GM12875 (cell line): ENCODE results near the gene PLA2G10.
"Not testable (repeated sequence)": the region's sequence is repeated elsewhere in the genome, so short reads cannot be mapped to it uniquely, and the experiment has no call there.

Source experiments
- H3K4me3 ChIP-seq: one replicate; pipeline ENCODE4 v1.5.1; 2011; ENCODE audit warnings: low read depth, low read length, control low read depth
- TF ChIP-seq, protein P1 (sequence below): IDR thresholded peaks from 2 replicates; pipeline ENCODE4 v1.5.1; 2011; ENCODE audit warnings: low read depth, mild to moderate bottlenecking, control low read depth, inconsistent platforms, low read length, moderate library complexity, borderline replicate concordance; ENCODE audit not compliant: insufficient read depth

Gene PLA2G10

DNA sequence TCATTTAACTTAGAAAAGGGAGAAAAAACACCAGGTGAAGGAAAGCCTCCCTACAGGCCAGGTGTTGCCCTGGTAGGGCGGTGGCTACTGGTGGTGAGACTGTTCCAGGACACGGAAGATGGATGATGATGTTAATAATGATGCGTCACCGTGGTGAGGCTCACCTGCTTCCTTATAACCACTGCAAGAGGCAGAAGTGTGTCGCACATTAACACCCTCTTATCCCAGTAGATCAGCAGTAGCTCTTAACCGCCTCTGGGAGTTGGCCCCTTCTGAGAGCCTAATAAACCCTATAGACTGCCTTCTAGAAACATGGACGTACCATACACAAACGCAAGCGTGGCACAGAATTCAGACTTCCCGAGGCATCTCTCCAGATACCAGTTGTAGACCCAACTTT lies 53.6 kb downstream of the PLA2G10 start:
- no peak overlapping the region for H3K4me3 ChIP-seq
- TF ChIP-seq, protein P1, sequence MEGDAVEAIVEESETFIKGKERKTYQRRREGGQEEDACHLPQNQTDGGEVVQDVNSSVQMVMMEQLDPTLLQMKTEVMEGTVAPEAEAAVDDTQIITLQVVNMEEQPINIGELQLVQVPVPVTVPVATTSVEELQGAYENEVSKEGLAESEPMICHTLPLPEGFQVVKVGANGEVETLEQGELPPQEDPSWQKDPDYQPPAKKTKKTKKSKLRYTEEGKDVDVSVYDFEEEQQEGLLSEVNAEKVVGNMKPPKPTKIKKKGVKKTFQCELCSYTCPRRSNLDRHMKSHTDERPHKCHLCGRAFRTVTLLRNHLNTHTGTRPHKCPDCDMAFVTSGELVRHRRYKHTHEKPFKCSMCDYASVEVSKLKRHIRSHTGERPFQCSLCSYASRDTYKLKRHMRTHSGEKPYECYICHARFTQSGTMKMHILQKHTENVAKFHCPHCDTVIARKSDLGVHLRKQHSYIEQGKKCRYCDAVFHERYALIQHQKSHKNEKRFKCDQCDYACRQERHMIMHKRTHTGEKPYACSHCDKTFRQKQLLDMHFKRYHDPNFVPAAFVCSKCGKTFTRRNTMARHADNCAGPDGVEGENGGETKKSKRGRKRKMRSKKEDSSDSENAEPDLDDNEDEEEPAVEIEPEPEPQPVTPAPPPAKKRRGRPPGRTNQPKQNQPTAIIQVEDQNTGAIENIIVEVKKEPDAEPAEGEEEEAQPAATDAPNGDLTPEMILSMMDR: no peak

DNA sequence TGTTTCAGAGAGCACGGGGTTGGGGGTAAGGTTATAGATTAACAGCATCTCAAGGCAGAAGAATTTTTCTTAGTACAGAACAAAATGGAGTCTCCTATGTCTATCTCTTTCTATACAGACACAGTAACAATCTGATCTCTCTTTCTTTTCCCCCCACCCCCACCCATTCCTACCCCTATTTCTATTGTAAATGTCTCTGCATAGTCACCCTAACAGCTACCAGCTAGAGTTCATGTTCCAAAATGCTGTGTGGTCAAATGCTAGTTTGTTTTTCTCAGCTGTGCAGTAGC lies 57.2 kb downstream of the PLA2G10 start:
- not testable (repeated sequence) for H3K4me3 ChIP-seq

DNA sequence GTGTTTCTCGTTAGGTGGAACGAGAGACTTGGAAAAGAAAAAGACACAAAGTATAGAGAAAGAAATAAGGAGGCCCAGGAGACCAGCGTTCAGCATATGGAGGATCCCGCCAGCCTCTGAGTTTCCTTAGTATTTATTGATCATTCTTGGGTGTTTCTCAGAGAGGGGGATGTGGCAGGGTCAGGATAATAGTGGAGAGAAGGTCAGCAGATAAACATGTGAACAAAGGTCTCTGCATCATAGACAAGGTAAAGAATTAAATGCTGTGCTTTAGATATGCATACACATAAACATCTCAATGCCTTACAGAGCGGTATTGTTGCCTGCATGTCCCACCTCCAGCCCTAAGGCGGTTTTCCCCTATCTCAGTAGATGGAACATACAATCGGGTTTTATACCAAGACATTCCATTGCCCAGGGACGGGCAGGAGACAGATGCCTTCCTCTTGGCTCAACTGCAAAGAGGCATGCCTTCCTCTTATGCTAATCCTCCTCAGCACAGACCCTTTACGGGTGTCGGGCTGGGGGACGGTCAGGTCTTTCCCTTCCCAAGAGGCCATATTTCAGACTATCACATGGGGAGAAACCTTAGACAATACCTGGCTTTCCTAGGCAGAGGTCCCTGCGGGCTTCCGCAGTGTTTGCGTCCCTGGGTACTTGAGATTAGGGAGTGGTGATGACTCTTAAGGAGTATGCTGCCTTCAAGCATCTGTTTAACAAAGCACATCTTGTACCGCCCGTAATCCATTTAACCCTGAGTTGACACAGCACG lies 57.7 kb downstream of the PLA2G10 start:
- not testable (repeated sequence) for H3K4me3 ChIP-seq

DNA sequence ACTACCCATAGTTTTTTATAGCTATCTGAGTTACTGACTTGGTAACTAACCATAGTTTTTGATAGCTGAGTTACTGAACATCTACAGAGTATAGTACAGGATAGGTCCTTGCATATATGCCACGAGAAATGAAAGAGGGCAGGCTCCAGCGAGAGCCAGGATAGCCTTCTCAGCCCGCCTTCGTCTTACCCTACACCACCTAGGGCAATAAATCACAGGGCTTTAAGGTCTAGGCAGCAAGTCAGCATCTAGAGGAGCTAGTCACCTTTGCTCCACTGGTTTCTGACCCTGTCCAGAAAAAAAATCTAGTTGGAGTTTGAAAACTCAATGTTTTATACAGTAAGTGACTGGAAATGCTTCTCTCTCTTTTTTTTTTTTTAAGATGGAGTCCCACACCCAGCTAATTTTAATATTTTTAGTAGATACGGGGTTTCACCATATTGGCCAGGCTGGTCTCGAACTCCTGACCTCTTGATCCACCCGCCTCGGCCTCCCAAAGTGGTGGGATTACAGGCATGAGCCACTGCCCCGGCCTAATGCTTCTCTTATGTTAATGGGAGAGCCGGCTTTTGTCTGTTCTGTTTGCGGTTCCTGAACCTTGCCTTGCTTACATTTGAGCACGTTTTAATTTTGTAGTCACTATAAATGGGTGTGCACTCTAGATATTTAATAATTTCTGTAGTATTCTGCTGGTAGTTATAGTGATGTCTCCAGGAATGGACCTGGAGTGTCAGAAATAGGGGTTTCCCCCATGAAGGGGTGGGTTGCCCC lies 58.5 kb downstream of the PLA2G10 start:
- TF ChIP-seq, protein P1: no peak
- no peak overlapping the region for H3K4me3 ChIP-seq

DNA sequence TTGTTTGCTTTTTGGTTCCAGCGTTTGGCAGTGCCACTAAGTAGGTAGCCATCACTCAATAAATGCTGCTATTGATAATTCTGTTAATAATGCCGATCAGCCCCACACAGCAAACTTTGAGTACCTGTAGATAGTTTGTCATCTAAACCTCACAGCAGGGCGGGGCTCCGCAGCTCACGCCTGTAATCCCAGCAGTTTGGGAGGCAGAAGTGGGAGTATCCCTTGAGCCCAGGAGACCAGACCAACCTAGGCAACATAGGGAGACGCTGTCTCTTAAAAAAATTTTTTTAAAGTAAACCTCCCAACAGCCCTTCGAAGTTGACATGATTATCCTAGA lies 59.8 kb downstream of the PLA2G10 start:
- TF ChIP-seq, protein P1: no peak
- H3K4me3 ChIP-seq: no peak overlapping the region

DNA sequence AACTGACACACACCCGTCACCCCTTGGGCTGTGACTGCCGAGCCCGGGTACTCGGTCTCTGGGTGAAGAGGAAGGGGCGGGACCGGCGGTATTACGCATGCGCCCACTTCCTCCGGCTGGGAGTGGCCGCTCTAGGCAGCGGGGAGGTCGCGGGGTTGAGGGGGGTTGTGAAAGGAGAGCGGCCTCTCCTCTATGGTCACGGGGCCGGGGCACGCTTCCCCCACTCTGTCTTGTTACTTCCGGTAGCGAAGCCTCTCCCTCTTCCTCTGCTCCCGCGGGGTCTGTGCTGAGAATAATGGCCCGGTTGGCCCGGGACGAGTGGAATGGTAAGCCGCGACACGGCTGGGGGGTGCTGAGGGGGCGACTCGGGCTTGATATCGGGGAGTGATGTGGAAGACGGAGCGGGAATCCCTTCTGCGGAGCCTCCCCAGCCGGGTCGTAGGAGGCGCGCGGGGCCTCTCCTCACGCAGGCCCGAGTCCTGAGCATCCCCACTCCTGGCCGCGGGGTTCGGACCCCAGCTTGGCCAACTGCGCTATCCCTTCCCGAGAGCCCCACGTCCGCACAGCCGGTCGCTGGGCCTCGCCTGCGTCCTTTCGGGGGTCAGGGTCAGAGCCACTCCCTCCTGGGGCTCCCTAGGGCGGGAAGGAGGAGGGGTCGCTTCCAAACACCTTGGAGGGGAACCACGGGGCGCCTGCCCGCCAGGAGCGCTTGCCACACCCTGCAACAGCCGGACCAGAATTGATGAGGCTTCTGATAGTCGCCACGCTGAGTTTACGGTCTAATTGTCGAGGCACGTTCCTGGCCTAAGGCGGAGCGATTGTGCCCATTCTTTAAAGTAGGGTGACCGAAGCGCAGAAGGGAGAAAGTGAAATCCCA lies 61.2 kb downstream of the PLA2G10 start, which contains the start of gene BFAR:
Gene BFAR, plus strand, starts transcription at position 259 of the 877 bp plus-strand sequence. CDS start 11,396 bp downstream, outside the sequence.
- peak within 1 kb of the TSS; percentile 74 for H3K4me3 ChIP-seq
- TF ChIP-seq, protein P1: no peak

DNA sequence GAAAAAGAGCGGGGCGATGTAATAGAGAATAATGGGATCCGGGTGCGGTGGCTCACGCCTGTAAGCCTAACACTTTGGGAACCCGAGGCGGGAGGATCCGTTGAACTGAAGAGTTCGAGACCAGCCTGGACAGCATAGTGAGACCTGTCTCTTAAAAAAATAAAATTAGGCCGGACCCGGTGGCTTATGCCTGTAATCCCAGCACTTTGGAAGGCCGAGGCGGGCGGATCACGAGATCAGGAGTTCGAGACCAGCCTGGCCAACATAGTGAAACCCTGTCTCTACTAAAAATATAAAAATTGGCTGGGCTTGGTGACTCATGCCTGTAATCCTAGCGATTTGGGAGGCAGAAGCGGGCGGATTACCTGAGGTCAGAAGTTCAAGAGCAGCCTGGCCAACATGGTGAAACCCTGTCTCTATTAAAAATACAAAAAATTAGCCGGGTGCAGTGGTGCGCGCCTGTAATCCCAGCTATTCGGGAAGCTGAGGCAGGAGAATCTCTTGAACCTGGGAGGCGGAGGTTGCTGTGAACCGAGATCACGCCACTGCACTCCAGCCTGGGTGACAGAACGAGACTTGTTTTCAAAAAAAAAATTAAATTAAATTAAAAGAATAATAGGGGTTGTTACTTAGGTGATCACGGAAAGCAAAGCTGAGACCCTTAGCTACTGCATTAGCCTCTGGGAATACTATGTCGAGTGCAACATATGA lies 63.3 kb downstream of the PLA2G10 start:
- not testable (repeated sequence) for H3K4me3 ChIP-seq

DNA sequence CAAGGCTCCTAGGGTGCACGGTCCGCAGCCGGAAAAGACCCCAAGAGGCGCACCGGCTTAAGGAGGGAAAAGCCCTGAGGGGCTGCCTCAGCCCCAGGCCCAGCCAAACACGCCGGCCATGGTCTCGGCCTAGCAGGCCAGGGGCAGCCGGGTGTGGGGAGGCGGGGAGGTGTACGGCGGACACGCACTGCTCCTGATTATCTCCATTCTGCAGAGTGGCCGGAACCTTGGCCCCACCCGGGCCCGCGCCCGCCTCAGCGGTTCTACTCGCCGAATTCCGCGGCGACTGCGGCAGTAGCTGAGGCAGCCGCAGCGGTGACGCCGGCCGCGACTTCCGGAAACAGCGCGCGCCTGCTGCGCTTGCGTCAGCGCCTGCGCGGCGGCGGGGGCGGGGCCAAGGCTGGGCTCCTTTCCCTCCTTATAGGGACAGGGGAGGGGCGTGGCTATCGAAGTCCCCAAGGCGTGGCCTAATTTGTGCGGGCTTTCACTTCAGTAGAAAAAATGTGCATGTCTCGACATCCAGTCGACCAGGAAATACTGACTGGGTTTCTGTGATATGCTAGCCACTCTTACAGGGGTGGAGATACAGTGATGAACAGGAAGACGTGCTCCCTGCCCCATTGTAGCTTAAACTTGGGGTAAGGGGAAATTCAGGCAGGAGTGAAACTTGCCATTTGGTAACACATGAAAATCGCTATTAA lies 64.0 kb downstream of the PLA2G10 start, which contains the start of gene PARN:
Gene PARN, minus strand, starts transcription at position 342 of the 701 bp plus-strand sequence. Its CDS starts 135 bp downstream, at position 207.
- TF ChIP-seq, protein P1: no peak
- peak within 1 kb of the TSS; percentile 74 for H3K4me3 ChIP-seq
